H9 (cell line): ENCODE results near the gene APOBEC3G. TPM values are rescaled to one million over a fixed set of nuclear protein-coding genes. Genes with fewer than 3 reads are reported as not detected.

Experiments
- DNase-seq: peaks from one replicate; pipeline ENCODE4 v3.0.0-alpha.2; 2017
- H2AFZ ChIP-seq: one replicate; pipeline ENCODE4 v1.6.1; 2013; ENCODE audit warnings: mild to moderate bottlenecking, low read length, control low read depth, moderate library complexity
- H2AK5ac ChIP-seq: 2 replicates; pipeline ENCODE4 v1.6.1; 2013; ENCODE audit warnings: low read length, control low read depth, mixed read lengths; ENCODE audit not compliant: insufficient read length
- H2BK120ac ChIP-seq: one replicate; pipeline ENCODE4 v1.6.1; 2013; ENCODE audit warnings: low read depth, mild to moderate bottlenecking, low read length, control low read depth, inconsistent platforms; ENCODE audit not compliant: poor library complexity, severe bottlenecking
- H2BK12ac ChIP-seq: 2 replicates; pipeline ENCODE4 v1.6.1; 2013; ENCODE audit warnings: low read length, control low read depth, mixed read lengths, low read depth; ENCODE audit not compliant: insufficient read length
- H2BK15ac ChIP-seq: 2 replicates; pipeline ENCODE4 v1.6.1; 2013; ENCODE audit warnings: low read depth, low read length, control low read depth
- H2BK20ac ChIP-seq: one replicate; pipeline ENCODE4 v1.6.1; 2013; ENCODE audit warnings: low read depth, mild to moderate bottlenecking, low read length, control low read depth, inconsistent platforms; ENCODE audit not compliant: poor library complexity, severe bottlenecking
- H2BK5ac ChIP-seq: 2 replicates; pipeline ENCODE4 v1.6.1; 2013; ENCODE audit warnings: low read length, control low read depth, mixed read lengths; ENCODE audit not compliant: insufficient read length
- H3K14ac ChIP-seq: 2 replicates; pipeline ENCODE4 v1.6.1; 2013; ENCODE audit warnings: low read length, control low read depth; ENCODE audit not compliant: insufficient read depth
- H3K18ac ChIP-seq: 2 replicates; pipeline ENCODE4 v1.6.1; 2013; ENCODE audit warnings: low read depth, mild to moderate bottlenecking, mixed read lengths, low read length, control low read depth; ENCODE audit not compliant: insufficient read length
- H3K23ac ChIP-seq: 2 replicates; pipeline ENCODE4 v1.6.1; 2013; ENCODE audit warnings: low read length, control low read depth, mixed read lengths, low read depth; ENCODE audit not compliant: insufficient read length
- H3K23me2 ChIP-seq: 2 replicates; pipeline ENCODE4 v1.6.1; 2013; ENCODE audit warnings: low read depth, mild to moderate bottlenecking, mixed read lengths, low read length, control low read depth; ENCODE audit not compliant: insufficient read length, poor library complexity, severe bottlenecking
- H3K27ac ChIP-seq: 2 replicates; pipeline ENCODE4 v1.5.1; 2013; ENCODE audit warnings: low read length, control low read depth, mixed read lengths, low read depth; ENCODE audit not compliant: insufficient read length
- H3K27me3 ChIP-seq: 2 replicates; pipeline ENCODE4 v1.6.1; 2013; ENCODE audit warnings: low read length, control low read depth, inconsistent platforms; ENCODE audit not compliant: insufficient read depth
- H3K4ac ChIP-seq: 2 replicates; pipeline ENCODE4 v1.6.1; 2013; ENCODE audit warnings: low read depth, mild to moderate bottlenecking, control low read depth, inconsistent platforms, low read length, moderate library complexity
- H3K4me1 ChIP-seq: 2 replicates; pipeline ENCODE4 v1.6.1; 2013; ENCODE audit warnings: low read length, control low read depth, inconsistent platforms; ENCODE audit not compliant: insufficient read depth
- H3K4me2 ChIP-seq: 2 replicates; pipeline ENCODE4 v1.6.1; 2013; ENCODE audit warnings: low read length, control low read depth, mixed read lengths; ENCODE audit not compliant: insufficient read length, insufficient read depth
- H3K56ac ChIP-seq: 2 replicates; pipeline ENCODE4 v1.6.1; 2013; ENCODE audit warnings: low read depth, mild to moderate bottlenecking, mixed read lengths, low read length, control low read depth; ENCODE audit not compliant: insufficient read length
- H3K79me1 ChIP-seq: 2 replicates; pipeline ENCODE4 v1.6.1; 2013; ENCODE audit warnings: low read depth, mild to moderate bottlenecking, moderate library complexity, low read length, control low read depth, inconsistent platforms; ENCODE audit not compliant: insufficient read depth, poor library complexity, severe bottlenecking
- H3K79me2 ChIP-seq: 2 replicates; pipeline ENCODE4 v1.6.1; 2013; ENCODE audit warnings: low read length, control low read depth, inconsistent platforms; ENCODE audit not compliant: insufficient read depth
- H3K9ac ChIP-seq: 2 replicates; pipeline ENCODE4 v1.6.1; 2013; ENCODE audit warnings: low read length, control low read depth, mixed read lengths; ENCODE audit not compliant: insufficient read length; ENCODE audit errors: extremely low read depth
- H3K9me3 ChIP-seq: one replicate; pipeline ENCODE4 v1.6.1; 2013; ENCODE audit warnings: low read depth, low read length, inconsistent platforms; ENCODE audit not compliant: control insufficient read depth
- H3T11ph ChIP-seq: one replicate; pipeline ENCODE4 v1.6.1; 2013; ENCODE audit warnings: mild to moderate bottlenecking, low read length, control low read depth, inconsistent platforms
- H4K20me1 ChIP-seq: one replicate; pipeline ENCODE4 v1.6.1; 2013; ENCODE audit not compliant: control insufficient read depth, insufficient read length, insufficient read depth
- H4K5ac ChIP-seq: 2 replicates; pipeline ENCODE4 v1.6.1; 2013; ENCODE audit warnings: low read depth, mild to moderate bottlenecking, mixed read lengths, low read length, control low read depth; ENCODE audit not compliant: insufficient read length
- H4K8ac ChIP-seq: replicated peaks from 2 replicates; pipeline ENCODE4 v1.6.1; 2013; ENCODE audit warnings: low read length, control low read depth, mixed read lengths, low read depth; ENCODE audit not compliant: insufficient read length
- H4K91ac ChIP-seq: 2 replicates; pipeline ENCODE4 v1.6.1; 2013; ENCODE audit warnings: low read depth, mild to moderate bottlenecking, moderate library complexity, mixed read lengths, low read length, control low read depth; ENCODE audit not compliant: insufficient read length
- H3K27ac Mint-ChIP-seq, 3 experiments: 2 replicates in 2 of 3; 3 replicates in 1 of 3; pipeline ENCODE4 v1.8.0; 2020 to 2021; ENCODE audit warnings: mixed read lengths in 3 of 3, mild to moderate bottlenecking in 1 of 3, moderate library complexity in 1 of 3
- H3K27me3 Mint-ChIP-seq: 2 replicates; pipeline ENCODE4 v1.8.0; 2021; ENCODE audit warnings: low read depth, mild to moderate bottlenecking, moderate library complexity, mixed read lengths
- H3K36me3 Mint-ChIP-seq, 3 experiments: 2 replicates in 2 of 3; 3 replicates in 1 of 3; pipeline ENCODE4 v1.8.0; 2020 to 2021; ENCODE audit warnings: low read depth in 3 of 3, mixed read lengths in 3 of 3; ENCODE audit not compliant: insufficient read depth in 1 of 3
- H3K4me1 Mint-ChIP-seq, 2 experiments: 2 replicates each; pipeline ENCODE4 v1.8.0; 2020; ENCODE audit warnings: mixed read lengths in 2 of 2
- H3K4me3 Mint-ChIP-seq, 2 experiments: 2 replicates in 1 of 2; 3 replicates in 1 of 2; pipeline ENCODE4 v1.8.0; 2020 to 2021; ENCODE audit warnings: mild to moderate bottlenecking in 2 of 2, mixed read lengths in 2 of 2, moderate library complexity in 1 of 2
- H3K9me3 Mint-ChIP-seq, 2 experiments: 2 replicates in 1 of 2; 3 replicates in 1 of 2; pipeline ENCODE4 v1.8.0; 2020; ENCODE audit warnings: mild to moderate bottlenecking in 2 of 2, mixed read lengths in 2 of 2, moderate library complexity in 1 of 2
- WGBS: extraction: QIAGEN DNeasy Blood & Tissue Kit; methylation state at CpG from one replicate; pipeline ENCODE4 v1.1.7; 2013; ENCODE audit warnings: missing lambda C conversion rate, low lambda C conversion rate, mixed read lengths; ENCODE audit not compliant: insufficient read length; ENCODE audit errors: extremely low coverage; 5-methylcytosine and 5-hydroxymethylcytosine counted together
- total RNA-seq: library from RNA; stranded (reverse); gene quantifications from 2 replicates; pipeline ENCODE4 v1.2.1, GENCODE V29; 2021
- TF ChIP-seq, protein P1 (sequence below): fragments of 200-600 bp; sonication (generic); conservative IDR thresholded peaks from 3 replicates; pipeline ENCODE4 v1.8.0; 2021; ENCODE audit warnings: antibody characterized with exemption, mild to moderate bottlenecking

APOBEC3G gene
- total RNA-seq, 1 experiment from 2014 or later = 2.4 TPM

DNA sequence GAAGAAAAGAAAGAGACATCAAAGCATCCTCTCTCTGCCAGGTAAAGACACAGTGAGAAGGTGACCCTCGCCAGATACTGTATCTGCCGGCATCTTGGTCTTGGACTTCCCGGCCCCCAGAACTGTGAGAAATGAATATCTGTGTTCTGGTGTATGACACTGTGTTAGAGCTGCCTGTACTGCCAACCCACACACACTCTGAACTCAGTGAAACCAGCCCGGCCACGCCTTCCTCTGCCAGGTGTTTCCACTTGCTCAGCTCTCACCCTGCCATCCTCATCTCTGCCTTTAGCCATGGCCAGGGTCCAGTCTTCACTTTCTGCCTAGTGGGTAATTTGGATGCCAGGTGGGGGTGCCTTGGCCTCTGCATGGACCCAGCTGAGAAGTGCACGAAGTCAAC lies 51.4 kb downstream of the APOBEC3G start:
- Histone ChIP-seq H3K79me1 (no peaks in the 10 kb centered on the region), H4K5ac (no peak overlapping the region), H3K14ac (no peak overlapping the region), H2BK5ac (no peak overlapping the region), H3K56ac (no peak overlapping the region), H3K9me3 (no peaks in the 10 kb centered on the region), H2BK120ac (no peak overlapping the region), H3K27ac (no peak overlapping the region), H4K8ac (no peak overlapping the region), H3K23me2 (no peaks in the 10 kb centered on the region), H3K4ac (no peak overlapping the region), H2BK15ac (no peak overlapping the region), H3K4me2 (no peak overlapping the region), H3K18ac (no peak overlapping the region), H3K9ac (no peak overlapping the region), H2AFZ (no peak overlapping the region), H4K20me1 (no peaks in the 10 kb centered on the region), H3K27me3 (no peaks in the 10 kb centered on the region), H2BK12ac (no peak overlapping the region), H3T11ph (no peak overlapping the region), H3K79me2 (no peaks in the 10 kb centered on the region), H4K91ac (no peak overlapping the region), H2BK20ac (no peak overlapping the region), H3K23ac (no peak overlapping the region), H3K4me1 (peaks cover 4% of the 10 kb centered on the region; the same call in 1 of the 2 replicates), H2AK5ac (no peak overlapping the region)
- H3K4me1 Mint-ChIP-seq = peaks cover 34 to 43% of the 10 kb centered on the region in 2 experiments
- no peak overlapping the region for H3K27ac Mint-ChIP-seq
- no CpG with 5 or more reads among the region's 6 CpGs for WGBS
- H3K4me3 Mint-ChIP-seq = no peak overlapping the region
- TF ChIP-seq, protein P1, sequence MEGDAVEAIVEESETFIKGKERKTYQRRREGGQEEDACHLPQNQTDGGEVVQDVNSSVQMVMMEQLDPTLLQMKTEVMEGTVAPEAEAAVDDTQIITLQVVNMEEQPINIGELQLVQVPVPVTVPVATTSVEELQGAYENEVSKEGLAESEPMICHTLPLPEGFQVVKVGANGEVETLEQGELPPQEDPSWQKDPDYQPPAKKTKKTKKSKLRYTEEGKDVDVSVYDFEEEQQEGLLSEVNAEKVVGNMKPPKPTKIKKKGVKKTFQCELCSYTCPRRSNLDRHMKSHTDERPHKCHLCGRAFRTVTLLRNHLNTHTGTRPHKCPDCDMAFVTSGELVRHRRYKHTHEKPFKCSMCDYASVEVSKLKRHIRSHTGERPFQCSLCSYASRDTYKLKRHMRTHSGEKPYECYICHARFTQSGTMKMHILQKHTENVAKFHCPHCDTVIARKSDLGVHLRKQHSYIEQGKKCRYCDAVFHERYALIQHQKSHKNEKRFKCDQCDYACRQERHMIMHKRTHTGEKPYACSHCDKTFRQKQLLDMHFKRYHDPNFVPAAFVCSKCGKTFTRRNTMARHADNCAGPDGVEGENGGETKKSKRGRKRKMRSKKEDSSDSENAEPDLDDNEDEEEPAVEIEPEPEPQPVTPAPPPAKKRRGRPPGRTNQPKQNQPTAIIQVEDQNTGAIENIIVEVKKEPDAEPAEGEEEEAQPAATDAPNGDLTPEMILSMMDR = no peak
- H3K36me3 Mint-ChIP-seq = no peaks in the 10 kb centered on the region; a peak in 2 of 7 replicates
- no peak for DNase-seq
- peaks cover 6% of the 10 kb centered on the region for H3K27me3 Mint-ChIP-seq
- no peaks in the 10 kb centered on the region for H3K9me3 Mint-ChIP-seq
